Natural killer cell treated with Interleukin-12 subunit alpha and Interleukin-12 subunit beta and Interleukin-15 and Interleukin-18, amount 100 ng/mL, for 72 hours (primary cell): ENCODE data around the gene RFPL2. TPM values are rescaled to one million over a fixed set of nuclear protein-coding genes. Genes with fewer than 3 reads are reported as not detected.
A peak's percentile ranks its signal among the peaks of the same experiment; 100 is the strongest.
"Not testable (repeated sequence)": the region's sequence is repeated elsewhere in the genome, so short reads cannot be mapped to it uniquely, and the experiment has no call there.

ENCODE experiments used
- ATAC-seq, 2 donors: fragments of 150-1000 bp; cut with Tn5 transposase in 1 of 2; sonication (Bioruptor Pico), chemical (Tn5 transposase) in 1 of 2; 2 replicates each; pipeline ENCODE4 v1.10.0; 2021
- DNase-seq: peaks from one replicate; pipeline ENCODE4 v3.0.0; 2022; ENCODE audit warnings: low spot score
- H3K27ac Mint-ChIP-seq, 2 donors: 1 replicate in 1 of 2; 2 replicates in 1 of 2; pipeline ENCODE4 v1.8.0; 2022; ENCODE audit warnings: mixed read lengths in 2 of 2, mild to moderate bottlenecking in 1 of 2, moderate library complexity in 1 of 2
- H3K27me3 Mint-ChIP-seq, 2 donors: 1 replicate in 1 of 2; 2 replicates in 1 of 2; pipeline ENCODE4 v1.8.0; 2022; ENCODE audit warnings: mixed read lengths in 2 of 2
- H3K36me3 Mint-ChIP-seq: one replicate; pipeline ENCODE4 v1.8.0; 2022; ENCODE audit warnings: mixed read lengths
- H3K4me1 Mint-ChIP-seq, 2 donors: 1 replicate in 1 of 2; 2 replicates in 1 of 2; pipeline ENCODE4 v1.8.0; 2022; ENCODE audit warnings: low read depth in 2 of 2, mixed read lengths in 2 of 2, mild to moderate bottlenecking in 1 of 2
- H3K4me3 Mint-ChIP-seq: one replicate; pipeline ENCODE4 v1.8.0; 2022; ENCODE audit warnings: mixed read lengths
- H3K9me3 Mint-ChIP-seq: 2 replicates; pipeline ENCODE4 v1.8.0; 2022; ENCODE audit warnings: mixed read lengths
- total RNA-seq, 2 donors: library from RNA; stranded (reverse); gene quantifications; one replicate each; pipeline ENCODE4 v1.2.3, GENCODE V29; 2022

RFPL2 gene
- total RNA-seq, 2 donors from 2014 or later, result not detected

GRCh38 chr22:32175115-32175514, 29.8 kb downstream of the RFPL2 start:
- peaks cover 25 to 26% of the 10 kb centered on the region in 2 donors for H3K27me3 Mint-ChIP-seq
- no peak overlapping the region for H3K4me3 Mint-ChIP-seq
- no peak for DNase-seq
- no peak overlapping the region for H3K27ac Mint-ChIP-seq
- no peaks in the 10 kb centered on the region for H3K9me3 Mint-ChIP-seq
- ATAC-seq, result no peak
- peaks cover 0 to 2% of the 10 kb centered on the region in 2 donors for H3K4me1 Mint-ChIP-seq
- H3K36me3 Mint-ChIP-seq, result no peaks in the 10 kb centered on the region

GRCh38 chr22:32165681-32166080, 39.2 kb downstream of the RFPL2 start:
- Mint-ChIP-seq H3K27me3 (peaks cover 17 to 21% of the 10 kb centered on the region in 2 donors), H3K4me3 (no peak overlapping the region), H3K36me3 (no peaks in the 10 kb centered on the region), H3K27ac (no peak overlapping the region), H3K9me3 (no peaks in the 10 kb centered on the region), H3K4me1 (peaks cover 0 to 2% of the 10 kb centered on the region in 2 donors)
- no peak for DNase-seq
- ATAC-seq, result no peak

GRCh38 chr22:32164075-32164860, 40.6 kb downstream of the RFPL2 start:
- no peak overlapping the region for H3K27ac Mint-ChIP-seq
- no peaks in the 10 kb centered on the region for H3K9me3 Mint-ChIP-seq
- peaks cover 17 to 21% of the 10 kb centered on the region in 2 donors for H3K27me3 Mint-ChIP-seq
- H3K4me1 Mint-ChIP-seq, result peaks cover 0 to 2% of the 10 kb centered on the region in 2 donors
- H3K4me3 Mint-ChIP-seq, result no peak overlapping the region
- ATAC-seq, result peak in 1 of 2 donors; percentile 57
- H3K36me3 Mint-ChIP-seq, result no peaks in the 10 kb centered on the region
- no peak for DNase-seq

GRCh38 chr22:32160411-32160810, 44.5 kb downstream of the RFPL2 start:
- ATAC-seq, H3K9me3 Mint-ChIP-seq, H3K4me3 Mint-ChIP-seq, H3K27ac Mint-ChIP-seq, DNase-seq, H3K4me1 Mint-ChIP-seq, H3K36me3 Mint-ChIP-seq: not testable (repeated sequence)
- H3K27me3 Mint-ChIP-seq, result peaks cover 23 to 26% of the 10 kb centered on the region in 2 donors

- no peaks in the 10 kb centered on the region for H3K9me3 Mint-ChIP-seq
- peaks cover 0 to 1% of the 10 kb centered on the region in 2 donors for H3K4me1 Mint-ChIP-seq
- DNase-seq (no peak), ATAC-seq (no peak)
- no peak within 1 kb of the TSS for H3K27ac Mint-ChIP-seq
- H3K27me3 Mint-ChIP-seq, result peaks cover 17 to 22% of the 10 kb centered on the region in 2 donors
- H3K36me3 Mint-ChIP-seq, result no peaks in the 10 kb centered on the region
- no peak within 1 kb of the TSS for H3K4me3 Mint-ChIP-seq
Observed at GRCh38 chr22:32158712-32159533, 46.0 kb downstream of the RFPL2 start, which contains the start of gene C22orf42. TSS of gene C22orf42 (minus strand) at chr22:32159303. CDS start at chr22:32159215, 88 bp downstream.

GRCh38 chr22:32157632-32158031, 47.2 kb downstream of the RFPL2 start:
- H3K36me3 Mint-ChIP-seq, result not testable (repeated sequence)
- peak in 1 of 2 donors; percentile 50 for ATAC-seq

GRCh38 chr22:32154727-32155126, 50.1 kb downstream of the RFPL2 start:
- H3K27ac Mint-ChIP-seq, H3K4me1 Mint-ChIP-seq, H3K9me3 Mint-ChIP-seq, H3K4me3 Mint-ChIP-seq, ATAC-seq, H3K36me3 Mint-ChIP-seq, DNase-seq: not testable (repeated sequence)
- peaks cover 12 to 13% of the 10 kb centered on the region in 2 donors for H3K27me3 Mint-ChIP-seq

More at GRCh38 chr22:32157632-32158031, 47.2 kb downstream of the RFPL2 start:
- not testable (repeated sequence) for DNase-seq, H3K27ac Mint-ChIP-seq, H3K4me1 Mint-ChIP-seq, H3K4me3 Mint-ChIP-seq, H3K9me3 Mint-ChIP-seq
- peaks cover 13 to 17% of the 10 kb centered on the region in 2 donors for H3K27me3 Mint-ChIP-seq

GRCh38 chr22:32151641-32152040, 53.2 kb downstream of the RFPL2 start:
- DNase-seq, H3K9me3 Mint-ChIP-seq, H3K4me1 Mint-ChIP-seq, ATAC-seq, H3K4me3 Mint-ChIP-seq, H3K27ac Mint-ChIP-seq, H3K36me3 Mint-ChIP-seq: not testable (repeated sequence)
- peaks cover 10 to 20% of the 10 kb centered on the region in 2 donors for H3K27me3 Mint-ChIP-seq

GRCh38 chr22:32150647-32151046, 54.2 kb downstream of the RFPL2 start:
- not testable (repeated sequence) for H3K4me3 Mint-ChIP-seq, ATAC-seq, H3K36me3 Mint-ChIP-seq, DNase-seq, H3K4me1 Mint-ChIP-seq, H3K9me3 Mint-ChIP-seq, H3K27ac Mint-ChIP-seq
- peaks cover 7 to 15% of the 10 kb centered on the region in 2 donors for H3K27me3 Mint-ChIP-seq

GRCh38 chr22:32148372-32148771, 56.5 kb downstream of the RFPL2 start:
- H3K36me3 Mint-ChIP-seq, ATAC-seq, DNase-seq, H3K27ac Mint-ChIP-seq, H3K4me3 Mint-ChIP-seq, H3K9me3 Mint-ChIP-seq: not testable (repeated sequence)
- Mint-ChIP-seq H3K4me1 (peaks cover 5 to 13% of the 10 kb centered on the region in 2 donors), H3K27me3 (peaks cover 7 to 13% of the 10 kb centered on the region in 2 donors)

- H3K9me3 Mint-ChIP-seq, DNase-seq, H3K4me3 Mint-ChIP-seq, H3K36me3 Mint-ChIP-seq, H3K27ac Mint-ChIP-seq, ATAC-seq: not testable (repeated sequence)
- peaks cover 17% of the 10 kb centered on the region in 2 donors for H3K4me1 Mint-ChIP-seq
- peaks cover 7 to 13% of the 10 kb centered on the region in 2 donors for H3K27me3 Mint-ChIP-seq
Observed at GRCh38 chr22:32147128-32147527, 57.7 kb downstream of the RFPL2 start.

GRCh38 chr22:32144496-32145274, 60.2 kb downstream of the RFPL2 start:
- ATAC-seq (no peak), DNase-seq (no peak)
- Mint-ChIP-seq H3K36me3 (peaks cover 4% of the 10 kb centered on the region), H3K4me3 (no peak overlapping the region), H3K27me3 (peaks cover 7 to 13% of the 10 kb centered on the region in 2 donors), H3K27ac (peak overlapping the region in 1 of 2 donors; percentile 28), H3K4me1 (peaks cover 19 to 21% of the 10 kb centered on the region in 2 donors), H3K9me3 (peaks cover 6% of the 10 kb centered on the region)

GRCh38 chr22:32142600-32142999, 62.3 kb downstream of the RFPL2 start:
- H3K27me3 Mint-ChIP-seq, result peaks cover 0 to 4% of the 10 kb centered on the region in 2 donors
- ATAC-seq (peak in 1 of 2 donors; percentile 62), DNase-seq (no peak)
- H3K36me3 Mint-ChIP-seq, result peaks cover 3% of the 10 kb centered on the region
- H3K9me3 Mint-ChIP-seq, result peaks cover 6% of the 10 kb centered on the region
- H3K27ac Mint-ChIP-seq, result peak overlapping the region; percentile 6 to 28
- H3K4me3 Mint-ChIP-seq, result no peak overlapping the region
- peaks cover 26 to 29% of the 10 kb centered on the region in 2 donors for H3K4me1 Mint-ChIP-seq
